ENCODE measurements around the gene HEXIM1.

HEXIM1 gene

GRCh38 chr17:45175759-45176115, 27.5 kb downstream of the HEXIM1 start:
- DNase-seq = no peak

- DNase-seq = no peak
Observed at GRCh38 chr17:45177563-45177962, 29.3 kb downstream of the HEXIM1 start.

GRCh38 chr17:45184144-45184543, 35.9 kb downstream of the HEXIM1 start:
- DNase-seq = no peak

DNA sequence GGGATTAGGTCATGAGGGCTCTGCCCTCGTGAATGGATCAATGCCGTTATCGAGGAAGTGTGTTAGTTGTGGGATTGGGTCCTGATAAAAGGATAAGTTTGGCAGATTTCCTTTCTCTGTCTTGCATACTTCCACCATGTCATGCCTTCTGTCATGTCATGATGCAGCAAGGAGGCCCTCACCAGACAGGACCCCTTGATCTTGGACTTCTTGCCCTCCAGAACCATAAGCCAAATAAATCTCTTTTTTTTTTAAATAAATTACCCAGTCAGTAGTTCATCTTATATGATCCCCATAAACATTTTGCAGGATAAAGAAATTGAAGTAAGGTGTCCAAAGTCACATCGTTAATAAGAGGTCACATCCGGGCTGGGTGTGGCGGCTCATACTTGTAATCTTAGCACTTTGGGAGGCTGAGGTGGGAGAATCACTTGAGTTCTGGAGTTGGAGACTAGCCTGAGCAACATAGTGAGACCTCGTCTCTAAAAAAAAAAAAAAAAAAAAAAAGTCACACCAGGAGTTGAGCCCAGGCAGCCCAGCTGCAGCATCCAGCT, 38.6 kb downstream of the HEXIM1 start:
- no peak for DNase-seq

GRCh38 chr17:45189009-45189408, 40.7 kb downstream of the HEXIM1 start:
- DNase-seq = no peak

DNA sequence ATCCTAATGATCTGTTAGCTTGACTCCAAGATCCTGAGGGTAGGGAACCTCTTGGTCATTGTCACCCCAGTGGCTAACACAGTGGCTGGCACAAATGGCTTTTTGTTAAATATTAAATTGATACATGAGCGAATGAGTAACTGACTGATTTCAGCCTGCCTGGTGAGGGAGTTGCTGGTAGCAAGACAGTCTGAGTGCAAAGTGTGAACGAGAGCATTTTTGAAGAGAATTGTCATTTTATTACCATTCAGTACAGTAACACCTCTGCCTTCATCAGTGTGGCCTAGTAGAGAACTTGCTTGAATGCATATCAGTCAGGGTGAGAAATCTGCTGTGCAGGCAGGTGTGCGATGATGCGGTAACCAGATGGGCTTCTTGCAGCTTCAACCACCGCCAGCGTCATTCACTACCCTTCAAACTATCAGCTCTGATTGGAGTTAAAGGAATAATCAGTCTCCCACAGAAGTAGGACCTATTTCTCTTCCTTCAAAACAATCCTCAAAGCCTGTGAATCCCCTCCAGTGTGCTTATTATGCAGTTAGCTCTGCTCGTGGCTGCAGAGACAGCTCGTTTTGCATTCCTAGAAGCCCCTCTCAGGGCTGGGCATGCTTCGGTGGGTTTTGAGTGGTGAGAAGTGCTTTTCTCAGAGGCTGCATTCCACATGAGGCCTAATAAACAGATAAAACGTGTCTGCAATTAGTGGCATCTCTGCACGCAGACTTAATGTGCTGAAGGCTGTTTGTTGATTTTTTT, 42.4 kb downstream of the HEXIM1 start:
- DNase-seq = no peak

- no peak for DNase-seq
Observed at GRCh38 chr17:45195424-45195823, 47.1 kb downstream of the HEXIM1 start.

DNA sequence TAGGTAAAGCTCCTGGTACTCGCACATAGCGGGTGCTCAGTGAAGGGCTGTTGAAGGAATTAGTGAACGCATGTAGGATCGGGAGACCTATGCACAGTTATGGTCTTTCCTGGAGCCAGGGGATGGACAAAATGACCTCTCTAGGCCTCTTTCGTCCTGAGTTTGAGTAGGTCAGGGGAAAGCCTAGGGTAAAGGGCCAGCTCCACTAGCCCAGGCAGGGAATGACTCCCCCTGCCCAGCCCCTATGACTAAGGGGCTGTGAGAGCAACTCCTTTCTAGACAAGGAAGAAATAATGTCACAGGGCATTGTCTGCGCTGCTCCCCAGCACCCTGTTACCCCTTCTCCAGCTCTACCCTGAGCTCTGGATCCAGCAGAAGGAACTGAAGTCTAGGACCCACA, 48.8 kb downstream of the HEXIM1 start:
- no peak for DNase-seq

GRCh38 chr17:45197555-45198334, 49.5 kb downstream of the HEXIM1 start:
- peak; percentile 65 for DNase-seq

GRCh38 chr17:45200701-45201100, 52.4 kb downstream of the HEXIM1 start:
- no peak for DNase-seq

- DNase-seq = no peak
Observed at GRCh38 chr17:45201457-45201856, 53.2 kb downstream of the HEXIM1 start.
